HG03095 (cell line): ENCODE results near the gene KLF15.

Source experiments
- ATAC-seq: cut with Tn5 transposase; IDR thresholded peaks from one replicate; pipeline ENCODE4 v1.9.1; 2021; ENCODE audit warnings: moderate library complexity; ENCODE audit not compliant: unreplicated experiment

KLF15 gene

DNA sequence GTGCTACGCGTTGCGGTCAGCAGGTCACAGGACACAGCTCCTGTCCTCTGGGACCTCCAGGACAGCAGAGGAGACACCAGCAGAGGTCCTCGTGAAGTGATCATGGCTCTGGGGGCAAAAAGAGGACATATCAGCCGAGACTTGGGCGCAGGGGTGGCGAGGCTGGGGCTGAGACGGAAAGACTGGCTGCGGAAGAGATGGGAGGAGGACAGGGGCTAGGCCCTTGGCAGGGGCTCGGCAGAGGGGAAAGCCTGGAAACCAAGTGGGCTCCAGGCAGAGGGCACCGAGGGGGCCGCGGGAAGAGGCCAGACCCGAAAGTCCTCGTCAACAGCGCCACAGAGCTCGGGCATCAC lies 32.6 kb upstream of the KLF15 start:
- ATAC-seq = no peak

DNA sequence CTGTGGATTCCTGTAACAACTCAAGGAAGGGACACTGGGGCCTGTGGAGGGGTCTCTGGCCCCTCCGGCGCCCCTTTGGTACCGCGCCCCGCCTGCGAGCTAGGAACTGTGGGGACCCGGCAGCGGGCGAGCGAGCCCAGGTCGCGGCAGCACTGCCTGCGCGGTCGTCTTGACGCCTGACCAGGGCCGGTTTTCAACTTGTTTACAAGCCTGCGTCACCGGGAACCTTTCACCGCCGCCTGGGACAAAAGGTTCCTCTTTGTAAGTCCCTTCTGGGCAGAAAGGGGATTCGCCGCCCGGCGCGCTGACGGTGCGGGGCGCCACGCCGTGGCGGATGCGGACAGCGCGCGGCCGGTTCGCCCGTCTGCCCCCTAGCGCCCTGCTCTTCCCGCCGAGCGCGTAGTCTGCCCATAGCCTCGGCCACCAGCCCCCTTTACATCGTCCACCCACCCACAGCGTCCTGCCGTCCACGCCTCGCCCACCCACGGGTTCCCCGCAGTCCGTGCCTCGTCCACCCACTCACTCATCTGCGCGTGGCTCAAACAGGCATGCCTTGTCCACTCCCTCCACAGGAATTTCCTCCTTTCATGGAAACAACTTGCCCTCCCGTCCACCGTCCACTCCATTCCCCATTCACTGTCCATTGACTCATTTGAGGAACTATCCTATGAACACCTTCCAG lies 32.0 kb upstream of the KLF15 start:
- peak; percentile 74 for ATAC-seq

DNA sequence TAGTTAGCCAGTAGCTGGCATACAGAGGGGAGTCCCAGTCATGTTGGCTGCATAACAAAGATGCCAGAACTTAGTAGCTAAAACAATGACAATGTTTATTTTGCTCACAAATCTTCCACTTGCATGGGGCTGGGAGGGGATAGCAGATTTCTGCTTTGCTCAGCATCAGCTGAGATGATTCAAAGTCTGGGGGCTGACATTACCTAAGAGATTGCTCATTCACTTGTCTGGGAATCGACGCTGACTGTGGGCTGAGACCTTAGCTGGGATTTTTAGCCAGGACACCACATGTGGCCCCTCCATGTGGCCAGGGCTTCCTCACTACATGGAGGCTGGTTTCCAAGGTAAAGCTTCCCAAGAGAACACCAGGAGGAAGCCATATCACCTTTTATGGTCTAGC lies 24.8 kb upstream of the KLF15 start:
- ATAC-seq = no peak

DNA sequence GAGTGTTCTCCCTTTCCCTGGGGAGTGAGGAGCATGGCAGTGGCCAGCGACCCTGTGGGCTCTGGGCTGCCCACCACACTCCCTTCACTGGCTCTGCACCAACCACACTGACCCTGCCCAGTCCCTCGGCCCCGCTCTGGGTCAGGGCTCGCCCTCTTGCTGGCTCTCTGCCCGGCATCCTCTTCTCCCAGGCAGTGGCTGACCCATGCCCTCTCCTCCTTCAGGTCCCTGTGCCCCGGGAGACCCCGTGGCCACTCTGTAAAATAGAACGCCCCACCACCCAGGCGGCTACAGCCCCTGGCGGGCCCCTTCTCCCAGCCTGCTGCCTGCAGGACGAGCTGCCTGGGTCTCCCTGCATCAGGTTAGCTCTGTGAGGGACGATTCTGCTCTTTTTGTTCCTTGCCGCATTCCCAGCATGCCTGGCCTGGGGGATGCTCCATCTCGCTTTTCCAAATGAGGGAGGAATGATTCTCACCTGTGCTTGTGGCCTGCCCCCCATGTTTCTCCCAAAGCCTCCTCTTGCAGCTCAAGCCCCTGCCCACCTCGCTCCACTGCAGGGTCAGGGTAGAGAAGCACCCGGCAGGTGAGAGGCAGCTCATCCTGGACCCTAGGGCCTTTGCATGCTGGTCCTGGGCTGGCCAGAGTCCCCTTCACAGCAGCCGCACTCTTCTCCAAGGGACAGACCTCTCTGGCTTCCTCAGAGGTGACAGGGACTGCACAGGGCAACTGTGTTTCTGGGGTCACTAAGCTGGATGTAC lies 23.0 kb upstream of the KLF15 start:
- ATAC-seq = no peak

DNA sequence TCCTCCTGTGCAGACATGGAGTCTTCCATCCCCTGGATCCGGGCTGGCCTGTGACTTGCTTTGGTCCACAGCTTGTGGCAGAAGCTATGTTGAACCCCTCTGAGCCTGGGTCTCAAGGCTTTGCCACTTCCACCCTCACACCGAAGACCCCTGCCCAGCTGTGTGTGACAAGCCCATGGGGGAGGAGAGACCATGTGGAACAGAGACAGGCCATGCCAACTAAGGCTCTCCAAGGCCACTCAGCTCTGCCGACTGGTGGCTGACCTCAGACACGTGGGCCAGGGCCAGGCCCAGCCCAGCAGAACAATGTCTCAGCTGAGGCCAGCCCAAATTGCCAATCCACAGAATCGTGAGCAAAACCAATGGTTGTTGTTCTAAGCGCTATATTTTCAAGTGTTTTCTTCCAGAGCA lies 21.1 kb upstream of the KLF15 start:
- no peak for ATAC-seq

DNA sequence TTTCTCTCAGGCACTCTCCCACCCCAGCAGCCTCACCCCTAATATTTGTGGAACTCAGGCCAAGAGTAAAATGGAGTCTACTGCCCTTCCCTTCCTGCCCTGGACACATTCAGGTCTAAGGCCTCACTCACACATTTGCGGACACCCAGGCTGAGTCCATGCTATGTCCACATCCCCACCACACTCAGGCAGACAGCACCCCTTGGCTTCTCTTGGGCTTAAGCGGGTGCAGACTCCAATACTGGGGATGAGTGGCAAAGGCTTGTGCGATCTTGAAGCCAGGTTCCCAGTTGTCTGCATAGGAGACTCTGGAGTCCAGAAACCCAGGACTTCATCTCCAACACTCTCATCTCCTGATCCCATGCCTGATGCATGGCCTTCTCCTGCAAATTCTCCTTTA lies 20.0 kb upstream of the KLF15 start:
- no peak for ATAC-seq

DNA sequence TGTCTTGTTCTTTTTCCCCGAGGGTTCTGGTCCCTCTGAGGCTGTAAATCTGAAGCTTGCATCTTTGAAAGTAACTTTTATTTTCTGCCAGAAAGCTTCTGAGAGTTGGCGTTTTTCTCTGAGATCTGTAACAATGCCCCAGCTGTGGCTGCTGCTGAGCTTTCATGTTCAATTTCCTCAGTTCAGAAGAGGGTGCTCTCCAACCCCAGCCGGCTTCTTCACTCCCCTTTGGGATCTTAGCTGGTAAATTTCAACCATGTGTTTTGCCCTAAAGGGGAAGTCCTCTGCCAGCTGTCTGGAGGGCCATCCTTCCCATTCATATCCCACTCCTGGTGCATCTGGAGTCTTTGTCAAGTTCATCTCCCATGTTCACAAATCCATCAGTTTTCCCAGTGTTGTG lies 19.2 kb upstream of the KLF15 start:
- ATAC-seq = no peak

DNA sequence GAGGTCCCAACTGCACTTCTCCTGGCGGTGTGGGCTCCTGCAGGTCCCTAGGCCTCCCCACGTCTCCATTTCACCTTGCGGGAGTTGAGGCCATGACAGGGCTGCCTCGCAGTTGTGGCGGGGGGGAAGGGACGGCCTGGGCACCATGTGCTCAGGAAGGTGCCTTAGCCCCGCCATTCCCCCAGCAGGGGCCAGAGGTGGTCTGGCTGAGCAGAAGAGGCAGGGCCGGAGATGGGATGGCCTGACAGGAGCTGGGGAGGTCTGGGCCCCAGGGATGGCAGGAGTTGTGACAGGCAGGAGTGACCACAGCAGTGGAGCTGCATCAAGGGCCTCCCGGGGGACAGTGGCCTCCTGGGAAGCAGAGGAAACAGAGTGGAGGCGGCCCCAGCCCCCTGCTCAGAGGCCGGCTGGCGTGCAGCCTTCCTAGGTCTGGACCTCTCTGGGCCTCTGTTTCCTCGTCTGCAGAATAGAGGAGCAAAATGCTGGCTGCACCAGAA lies 18.7 kb upstream of the KLF15 start:
- ATAC-seq = no peak

DNA sequence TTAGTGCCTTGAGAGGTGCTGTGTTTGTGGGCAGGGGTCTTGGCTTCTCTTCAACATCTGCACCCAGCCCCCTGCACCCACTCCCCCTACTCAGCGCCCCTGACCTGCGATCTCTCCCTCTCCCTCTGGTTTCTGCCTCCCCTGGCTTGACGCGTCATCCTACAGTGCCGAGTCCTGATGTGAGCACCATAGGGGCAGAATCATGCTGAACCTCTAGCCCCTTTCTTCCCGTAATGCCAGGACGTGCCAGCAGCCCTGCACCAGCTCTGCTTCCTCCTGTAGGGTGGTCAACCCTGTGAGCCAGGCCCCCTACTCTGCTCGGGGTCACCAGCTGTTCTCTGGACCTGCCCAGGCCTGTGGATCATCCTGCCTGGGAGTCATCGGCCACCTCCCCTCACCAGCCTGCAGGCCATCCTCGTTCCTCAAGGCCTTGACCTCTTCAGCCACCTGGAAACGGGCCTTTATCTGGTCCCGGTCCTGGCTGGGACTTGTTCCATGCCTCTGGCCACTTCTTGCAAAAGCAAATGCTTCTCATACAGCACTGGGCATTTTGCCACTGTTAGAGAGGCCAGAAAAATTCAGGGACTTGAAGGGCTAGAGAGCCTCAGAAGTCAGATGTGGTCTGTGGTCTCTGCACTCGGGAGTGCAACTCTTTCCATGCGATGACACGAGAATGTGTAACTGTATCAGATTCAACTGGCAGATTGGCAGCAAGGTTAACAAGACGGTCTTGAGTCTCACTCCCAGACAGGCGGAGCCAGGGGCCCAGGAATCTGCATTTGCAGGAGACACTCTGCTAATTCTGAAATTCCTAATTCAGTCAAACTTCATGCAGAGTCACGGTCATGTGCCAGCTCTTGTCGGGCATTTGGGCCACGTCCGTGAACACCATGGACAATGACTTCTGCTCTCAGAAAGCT lies 16.7 kb upstream of the KLF15 start:
- ATAC-seq = no peak

DNA sequence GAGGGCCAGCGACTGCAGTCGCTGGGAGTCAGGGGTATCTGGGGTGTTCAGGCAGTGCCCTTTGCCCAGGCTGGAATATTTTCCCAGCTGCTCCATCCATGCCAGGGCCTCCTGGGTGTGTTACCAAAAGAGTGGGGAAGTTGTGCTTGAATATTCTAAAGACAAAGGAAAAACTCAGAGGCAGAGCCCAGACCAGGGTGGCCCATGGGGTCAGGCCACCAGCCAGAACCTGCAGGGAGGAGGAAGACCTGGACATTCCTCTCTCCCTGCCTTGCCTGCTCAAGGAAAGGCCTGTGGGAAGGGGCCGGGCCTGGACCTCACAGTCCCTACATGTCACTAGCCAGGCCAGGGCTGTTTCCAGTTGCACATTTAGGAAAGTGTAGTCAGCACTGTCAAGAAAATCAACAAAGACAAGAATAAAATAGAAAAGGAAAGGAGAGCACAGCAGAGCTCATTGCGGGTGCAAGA lies 16.0 kb upstream of the KLF15 start:
- no peak for ATAC-seq

DNA sequence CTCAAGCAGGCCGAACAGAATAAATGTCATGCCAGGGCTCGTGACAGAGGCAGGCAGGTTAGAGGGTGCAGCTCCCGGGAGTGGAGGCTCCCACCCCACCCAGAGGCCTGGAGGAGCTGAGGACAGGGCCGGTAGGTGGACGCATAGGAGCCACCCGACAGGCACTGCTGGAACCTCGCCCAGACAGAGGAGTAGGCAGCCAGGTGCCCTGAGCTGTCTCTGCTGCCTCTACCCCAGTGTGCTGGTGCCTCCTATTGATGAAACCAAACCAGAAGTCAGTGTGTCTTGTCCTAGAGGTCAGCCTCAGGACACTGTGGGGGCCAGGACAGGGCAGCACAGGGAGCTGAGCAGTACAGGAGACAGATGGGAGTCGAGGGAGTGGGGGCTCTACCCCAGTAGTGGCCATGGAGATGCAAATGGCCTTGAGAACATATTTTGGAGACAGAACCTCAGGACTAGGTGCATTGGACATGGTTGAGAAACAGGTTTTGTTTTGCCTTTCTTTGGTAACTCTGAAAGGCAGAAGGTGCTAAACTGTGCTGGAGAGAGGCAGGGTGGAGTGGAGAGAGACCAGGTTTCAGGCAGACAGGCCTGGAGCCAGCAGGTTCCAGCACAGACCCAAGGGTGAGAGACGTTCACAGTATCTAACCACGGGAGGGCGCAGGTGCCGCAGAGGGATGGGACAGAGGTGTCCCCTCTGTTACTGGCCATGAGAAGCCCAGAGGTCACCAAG lies 15.4 kb upstream of the KLF15 start:
- no peak for ATAC-seq

DNA sequence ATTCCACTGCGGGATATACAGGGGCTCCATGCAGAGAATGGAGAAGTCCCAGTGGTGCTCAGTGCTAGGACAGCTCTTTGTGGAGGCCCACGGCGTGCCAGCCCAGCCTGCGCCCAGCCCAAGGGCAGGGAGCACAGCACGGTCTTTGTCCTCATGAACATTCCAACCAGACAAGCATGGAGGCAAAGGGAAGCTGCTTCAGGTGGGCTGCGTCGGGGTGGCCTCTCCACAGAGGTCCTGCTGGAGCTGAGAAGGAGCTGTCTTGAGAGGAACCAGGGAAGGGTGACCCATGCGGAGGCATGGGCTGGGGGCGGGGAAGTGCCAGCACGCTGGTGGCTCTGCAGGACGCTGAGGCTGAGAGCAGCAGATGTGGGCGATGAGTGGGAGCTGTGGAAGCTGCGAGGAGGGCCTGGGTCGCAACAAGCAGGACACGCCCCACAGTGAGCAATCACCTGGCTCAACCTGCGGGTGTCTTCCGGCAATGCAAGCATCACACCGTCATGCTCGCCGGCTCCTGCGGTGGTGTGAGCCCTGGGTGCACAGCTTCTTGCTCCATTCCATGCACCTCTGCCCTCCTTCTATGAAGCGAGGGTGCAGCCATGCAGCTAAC lies 14.0 kb upstream of the KLF15 start:
- ATAC-seq = no peak

DNA sequence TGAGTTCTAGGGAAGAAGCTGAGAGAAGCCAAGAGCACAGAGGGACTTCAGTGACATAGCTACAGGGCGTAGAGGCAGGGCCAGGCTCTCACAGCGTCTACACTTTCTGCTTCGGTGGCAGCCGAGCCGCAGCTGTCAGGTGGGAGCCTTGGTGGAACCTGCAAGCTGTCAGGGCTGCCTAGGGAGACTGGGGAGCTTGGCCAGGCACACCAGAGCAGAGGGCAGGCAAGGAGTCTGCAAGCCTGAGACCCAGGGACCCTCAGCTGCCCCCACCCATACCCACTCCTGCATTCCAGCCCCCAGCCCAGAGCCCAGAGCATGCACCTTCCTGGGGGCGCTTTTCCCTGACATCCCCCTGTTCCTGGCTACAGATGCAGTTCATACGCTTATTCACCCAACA lies 13.4 kb upstream of the KLF15 start:
- ATAC-seq = no peak

DNA sequence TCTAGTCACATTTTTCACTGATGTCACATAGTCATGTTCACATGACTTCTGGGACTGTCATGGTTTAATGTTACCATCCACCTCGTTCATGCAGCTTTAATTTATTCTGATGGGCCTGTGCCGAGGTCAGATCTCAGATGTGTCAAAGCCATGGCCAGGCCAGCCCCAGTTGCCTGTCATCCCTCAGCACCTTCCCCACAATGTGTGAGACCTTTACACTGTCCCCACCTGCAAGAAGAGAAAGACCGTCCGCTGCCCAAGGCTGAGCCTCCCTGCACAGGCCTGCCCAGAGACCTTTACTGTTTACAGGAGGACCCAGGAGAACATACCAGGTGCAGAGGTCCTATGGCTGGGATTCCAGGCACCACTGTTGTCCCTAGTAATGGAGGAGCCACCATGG lies 12.8 kb upstream of the KLF15 start:
- no peak for ATAC-seq

DNA sequence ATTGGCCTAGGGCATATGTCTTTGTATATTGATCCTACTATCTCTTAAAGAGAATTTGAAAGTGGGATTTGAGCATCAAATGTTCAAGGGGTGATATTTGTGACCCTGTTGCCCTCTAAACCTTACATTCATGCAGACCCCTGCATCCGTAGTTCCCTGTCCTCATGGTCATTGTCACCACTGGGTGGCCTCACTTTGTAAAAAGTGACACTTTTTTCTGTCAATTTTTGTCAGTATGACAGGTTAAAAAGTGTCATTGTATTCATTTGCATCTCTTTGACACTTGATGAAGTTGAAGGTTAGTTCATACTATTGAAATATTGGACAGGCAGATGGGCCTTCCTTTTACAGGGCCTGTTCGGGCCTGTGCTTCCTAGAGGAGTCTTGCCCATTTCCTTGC lies 12.3 kb upstream of the KLF15 start:
- ATAC-seq = no peak

DNA sequence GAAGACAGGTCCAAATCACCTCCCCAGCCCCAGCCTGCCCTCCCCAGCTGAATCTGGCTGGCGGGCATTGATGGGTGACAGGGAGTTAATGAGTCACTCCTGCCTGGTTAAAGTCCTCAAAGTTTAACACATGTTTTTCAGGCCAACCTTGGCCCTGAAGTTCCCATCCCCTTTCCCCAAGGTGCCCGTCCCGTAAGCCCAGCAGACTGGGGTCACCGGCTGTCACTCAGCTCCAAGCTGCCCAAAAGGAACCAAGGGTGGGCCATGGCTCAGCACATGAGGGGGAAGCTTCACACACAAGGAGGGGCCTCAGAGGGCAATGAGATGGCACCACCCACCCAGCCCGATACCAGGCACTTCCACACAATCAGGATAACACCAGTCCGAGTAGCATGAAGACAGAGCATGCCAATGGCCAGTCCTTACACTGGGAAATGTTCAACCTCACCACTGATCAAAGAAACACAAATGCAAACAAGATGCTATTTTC lies 10.2 kb upstream of the KLF15 start:
- no peak for ATAC-seq

DNA sequence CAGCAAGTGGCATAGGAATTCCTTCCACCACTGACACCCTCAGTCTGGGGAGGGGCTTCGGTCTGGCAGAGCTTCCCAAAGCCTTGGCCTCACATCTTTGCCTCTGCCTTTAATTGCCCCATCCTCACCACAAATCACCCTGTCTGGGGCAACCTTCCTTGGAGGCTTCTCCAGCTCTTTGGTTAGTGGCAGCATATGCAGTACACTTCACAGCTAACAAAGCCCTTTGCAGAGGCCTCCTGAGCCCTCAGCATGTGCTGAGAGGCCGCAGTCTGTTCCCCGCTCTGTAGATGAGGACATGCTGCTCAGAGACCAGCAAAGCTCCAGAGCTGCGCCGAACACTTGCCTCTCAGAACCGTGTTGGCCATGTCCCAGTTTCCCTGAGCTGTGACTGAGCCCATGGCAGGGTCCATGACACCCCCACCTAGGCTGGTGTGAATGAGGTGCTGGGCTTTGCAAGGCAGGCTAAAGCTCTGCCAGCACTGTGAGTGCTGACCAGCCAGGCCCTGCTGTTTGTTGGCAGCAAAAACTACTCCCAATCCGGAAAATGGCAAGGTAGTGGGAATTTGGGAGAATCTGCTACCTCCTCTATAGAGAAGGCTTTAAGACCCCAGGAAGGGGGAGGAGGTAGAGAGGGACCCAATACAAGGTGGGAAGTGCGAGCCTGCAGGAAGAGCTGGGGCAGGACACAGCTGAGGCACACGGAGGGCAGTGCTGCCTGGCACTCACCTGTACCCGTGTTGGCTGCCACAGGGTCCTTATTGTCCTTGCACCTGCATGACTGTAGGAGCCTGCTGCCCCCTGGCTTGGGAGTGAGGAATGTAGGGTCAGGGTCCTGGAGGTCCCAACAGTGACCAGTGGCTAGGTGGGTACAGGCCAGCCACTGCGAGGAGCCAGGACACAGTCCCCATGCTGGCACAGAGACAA lies 8.4 kb upstream of the KLF15 start:
- ATAC-seq = no peak

DNA sequence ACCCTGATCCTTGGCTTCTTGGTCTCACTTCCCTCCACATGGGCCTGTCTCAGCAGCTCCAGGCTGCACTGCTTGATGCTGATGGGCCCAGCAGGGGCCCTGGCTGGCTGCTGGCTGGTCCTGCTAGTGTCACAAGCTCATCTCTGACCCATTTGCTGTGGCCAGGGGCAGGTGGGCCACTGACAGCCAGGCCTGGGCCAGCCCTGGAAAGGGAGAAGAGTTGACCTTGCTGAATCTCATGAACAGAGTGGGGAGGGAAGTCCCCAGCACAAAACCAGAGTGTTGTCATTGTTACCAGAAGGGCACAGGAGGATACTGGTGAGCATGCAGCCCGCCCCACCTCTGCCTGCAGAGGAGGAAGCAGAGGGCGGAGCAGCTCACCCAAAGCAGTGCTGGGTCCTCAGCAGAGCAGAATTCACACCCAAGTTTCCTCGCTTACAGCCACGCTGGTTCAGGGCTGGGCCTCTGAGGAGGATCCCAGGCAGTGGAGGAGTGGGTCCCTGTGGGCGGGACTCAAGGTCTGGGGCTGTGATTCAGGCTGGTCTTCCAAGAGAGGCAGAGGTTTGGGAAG lies 7.6 kb upstream of the KLF15 start:
- ATAC-seq = no peak
